VCaP (cell line): ENCODE results near the gene FER.

Experiments
- H3K27ac ChIP-seq: fragments of 450-650 bp; 2 replicates; pipeline ENCODE4 v1.5.1; 2017
- CTCF ChIP-seq: fragments of 450-650 bp; conservative IDR thresholded peaks from 2 replicates; pipeline ENCODE4 v1.5.1; 2017; ENCODE audit warnings: mild to moderate bottlenecking, moderate library complexity

The FER gene

GRCh38 chr5:108720391-108720790 lies 27.3 kb upstream of the FER start:
- H3K27ac ChIP-seq, result no peak overlapping the region
- no peak for TF ChIP-seq CTCF

- no peak overlapping the region for H3K27ac ChIP-seq
- no peak for TF ChIP-seq CTCF
These were observed 21.1 kb upstream of the FER start for GRCh38 chr5:108726446-108727235.

GRCh38 chr5:108727236-108727650 lies 20.5 kb upstream of the FER start:
- peak overlapping the region; percentile 72 for H3K27ac ChIP-seq
- TF ChIP-seq CTCF, result no peak

GRCh38 chr5:108727651-108728565 lies 19.8 kb upstream of the FER start:
- no peak for TF ChIP-seq CTCF
- peak overlapping the region; percentile 72 for H3K27ac ChIP-seq

- no peak for TF ChIP-seq CTCF
- H3K27ac ChIP-seq, result peak overlapping the region; percentile 72
These were observed 19.0 kb upstream of the FER start for GRCh38 chr5:108728566-108729241.

GRCh38 chr5:108729242-108729615 lies 18.5 kb upstream of the FER start:
- H3K27ac ChIP-seq, result no peak overlapping the region
- no peak for TF ChIP-seq CTCF
